HFFc6 (cell line): ENCODE data around the gene CD1D. TPM values are rescaled to one million over a fixed set of nuclear protein-coding genes. Genes with fewer than 3 reads are reported as not detected.

Experiments used
- DNase-seq: peaks from one replicate; pipeline ENCODE4 v3.0.0-alpha.2; 2018
- H3K27ac Mint-ChIP-seq: 2 replicates; pipeline ENCODE4 v1.8.0; 2020; ENCODE audit warnings: mild to moderate bottlenecking, mixed read lengths
- H3K27me3 Mint-ChIP-seq: 2 replicates; pipeline ENCODE4 v1.8.0; 2021; ENCODE audit warnings: mild to moderate bottlenecking, moderate library complexity, mixed read lengths; ENCODE audit not compliant: insufficient read depth
- H3K36me3 Mint-ChIP-seq: 2 replicates; pipeline ENCODE4 v1.8.0; 2021; ENCODE audit warnings: low read depth, mixed read lengths
- H3K4me1 Mint-ChIP-seq: 2 replicates; pipeline ENCODE4 v1.8.0; 2020; ENCODE audit warnings: low read depth, mixed read lengths
- H3K4me3 Mint-ChIP-seq: 2 replicates; pipeline ENCODE4 v1.8.0; 2020; ENCODE audit warnings: mild to moderate bottlenecking, moderate library complexity, mixed read lengths
- H3K9me3 Mint-ChIP-seq: 2 replicates; pipeline ENCODE4 v1.8.0; 2020; ENCODE audit warnings: mild to moderate bottlenecking, mixed read lengths
- total RNA-seq, 6 experiments: library from RNA; stranded (reverse); fragmentation: NEBNext Ultra II Directional; extraction: Animal tissue kit (Norgen Biotek cat#: 25700); gene quantifications; 2 replicates in 1 of 6; 3 replicates in 5 of 6; pipeline ENCODE4 v1.2.3, GENCODE V29; 2021
- TF ChIP-seq, protein P1 (sequence below): fragments of 200-600 bp; sonication (generic); IDR thresholded peaks from 2 replicates; pipeline ENCODE4 v1.5.0; 2021; ENCODE audit warnings: antibody characterized with exemption, mild to moderate bottlenecking

The CD1D gene
- total RNA-seq, 6 experiments from 2014 or later = not detected

DNA sequence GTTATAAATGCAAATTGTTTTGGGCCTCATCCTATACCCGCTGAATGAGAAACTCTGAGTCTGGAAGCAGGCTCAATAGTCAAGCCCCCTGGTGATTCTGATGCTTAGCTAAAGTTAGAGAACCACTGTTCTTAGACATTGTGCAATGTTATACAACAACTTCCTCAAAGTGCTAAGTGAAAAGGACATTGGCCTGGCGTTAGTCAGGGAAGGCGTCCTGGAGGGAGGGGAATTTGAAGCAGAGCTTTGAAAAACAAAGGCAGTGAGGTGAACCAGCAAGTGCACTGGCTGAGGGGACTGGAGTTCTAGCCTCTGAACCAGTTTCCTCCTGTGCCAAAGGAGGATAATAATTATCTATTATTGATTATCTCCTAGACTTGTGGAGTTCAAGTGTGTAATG lies 5.1 kb downstream of the CD1D start:
- H3K36me3 Mint-ChIP-seq = no peaks in the 10 kb centered on the region
- no peak for DNase-seq
- H3K4me3 Mint-ChIP-seq = no peak overlapping the region
- H3K4me1 Mint-ChIP-seq = peaks cover 14% of the 10 kb centered on the region
- TF ChIP-seq, protein P1, sequence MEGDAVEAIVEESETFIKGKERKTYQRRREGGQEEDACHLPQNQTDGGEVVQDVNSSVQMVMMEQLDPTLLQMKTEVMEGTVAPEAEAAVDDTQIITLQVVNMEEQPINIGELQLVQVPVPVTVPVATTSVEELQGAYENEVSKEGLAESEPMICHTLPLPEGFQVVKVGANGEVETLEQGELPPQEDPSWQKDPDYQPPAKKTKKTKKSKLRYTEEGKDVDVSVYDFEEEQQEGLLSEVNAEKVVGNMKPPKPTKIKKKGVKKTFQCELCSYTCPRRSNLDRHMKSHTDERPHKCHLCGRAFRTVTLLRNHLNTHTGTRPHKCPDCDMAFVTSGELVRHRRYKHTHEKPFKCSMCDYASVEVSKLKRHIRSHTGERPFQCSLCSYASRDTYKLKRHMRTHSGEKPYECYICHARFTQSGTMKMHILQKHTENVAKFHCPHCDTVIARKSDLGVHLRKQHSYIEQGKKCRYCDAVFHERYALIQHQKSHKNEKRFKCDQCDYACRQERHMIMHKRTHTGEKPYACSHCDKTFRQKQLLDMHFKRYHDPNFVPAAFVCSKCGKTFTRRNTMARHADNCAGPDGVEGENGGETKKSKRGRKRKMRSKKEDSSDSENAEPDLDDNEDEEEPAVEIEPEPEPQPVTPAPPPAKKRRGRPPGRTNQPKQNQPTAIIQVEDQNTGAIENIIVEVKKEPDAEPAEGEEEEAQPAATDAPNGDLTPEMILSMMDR = no peak
- no peak overlapping the region for H3K27ac Mint-ChIP-seq
- peaks cover 24% of the 10 kb centered on the region for H3K27me3 Mint-ChIP-seq
- H3K9me3 Mint-ChIP-seq = no peaks in the 10 kb centered on the region

DNA sequence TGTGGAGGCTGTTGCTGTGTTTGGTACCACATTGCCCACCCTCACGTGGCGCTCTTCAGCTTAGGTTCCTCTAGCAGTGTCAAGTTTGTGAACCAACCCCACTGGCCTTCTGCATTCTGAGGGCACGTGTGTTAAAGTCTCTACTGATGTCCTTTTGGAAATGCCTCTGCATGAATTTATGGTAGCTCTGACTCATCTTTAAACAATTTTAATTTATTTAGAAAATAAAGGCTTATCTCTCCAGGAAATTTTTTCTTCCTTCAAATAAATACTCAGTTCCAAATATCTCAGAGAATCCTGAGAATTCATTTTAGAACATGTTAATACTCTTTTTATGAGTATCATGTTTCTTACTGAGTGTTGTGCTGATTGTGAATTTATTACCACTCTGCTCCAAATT lies 5.5 kb downstream of the CD1D start:
- DNase-seq = no peak
- Mint-ChIP-seq H3K27ac (no peak overlapping the region), H3K9me3 (no peaks in the 10 kb centered on the region), H3K27me3 (peaks cover 20% of the 10 kb centered on the region), H3K4me3 (no peak overlapping the region), H3K4me1 (peaks cover 10% of the 10 kb centered on the region), H3K36me3 (no peaks in the 10 kb centered on the region)
- TF ChIP-seq, protein P1 = no peak

DNA sequence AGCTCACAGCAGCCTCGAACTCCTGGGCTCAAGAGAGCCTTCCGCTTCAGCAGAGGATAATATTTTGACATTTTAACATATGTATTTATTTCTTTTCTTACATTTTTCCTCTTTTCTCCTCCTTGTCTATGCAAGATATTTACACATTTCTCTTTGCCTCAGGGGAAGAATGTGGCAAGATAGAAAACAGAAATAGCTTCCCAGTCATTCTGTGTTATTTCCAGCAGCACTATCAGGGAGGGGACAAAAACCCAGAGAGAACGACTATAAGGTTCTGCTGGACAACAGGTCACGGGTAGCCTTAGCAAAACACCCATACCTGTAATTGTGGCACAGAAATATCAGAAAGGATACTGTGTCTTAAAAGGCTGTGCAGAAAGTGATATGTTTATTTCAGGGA lies 7.9 kb downstream of the CD1D start:
- Mint-ChIP-seq H3K4me1 (peaks cover 8% of the 10 kb centered on the region), H3K9me3 (no peaks in the 10 kb centered on the region), H3K27ac (no peak overlapping the region), H3K27me3 (peaks cover 5% of the 10 kb centered on the region), H3K36me3 (no peaks in the 10 kb centered on the region), H3K4me3 (no peak overlapping the region)
- DNase-seq = no peak
- TF ChIP-seq, protein P1 = no peak

DNA sequence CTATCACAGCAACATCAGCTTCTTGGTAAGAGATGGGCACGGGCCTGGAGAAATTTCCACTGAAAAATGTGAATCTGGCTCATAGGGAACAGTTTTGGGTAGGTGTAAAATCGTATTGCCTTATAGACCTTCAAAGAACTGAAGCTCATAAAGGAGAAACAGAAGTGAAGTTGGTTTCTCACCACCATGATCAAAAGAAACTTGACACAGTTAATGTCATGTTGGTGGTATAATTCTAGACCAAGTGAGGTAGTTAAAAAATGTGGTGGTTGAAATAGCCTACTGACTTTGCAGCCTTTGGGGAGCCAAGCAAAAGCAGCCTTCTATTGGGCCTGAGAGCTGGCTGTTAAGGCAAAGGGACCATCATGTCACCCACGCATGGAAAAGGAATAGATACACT lies 8.9 kb downstream of the CD1D start:
- peaks cover 3% of the 10 kb centered on the region for H3K27me3 Mint-ChIP-seq
- no peak for DNase-seq
- H3K27ac Mint-ChIP-seq = no peak overlapping the region
- no peaks in the 10 kb centered on the region for H3K36me3 Mint-ChIP-seq
- TF ChIP-seq, protein P1 = no peak
- H3K9me3 Mint-ChIP-seq = no peaks in the 10 kb centered on the region
- H3K4me1 Mint-ChIP-seq = peaks cover 8% of the 10 kb centered on the region
- H3K4me3 Mint-ChIP-seq = no peak overlapping the region

DNA sequence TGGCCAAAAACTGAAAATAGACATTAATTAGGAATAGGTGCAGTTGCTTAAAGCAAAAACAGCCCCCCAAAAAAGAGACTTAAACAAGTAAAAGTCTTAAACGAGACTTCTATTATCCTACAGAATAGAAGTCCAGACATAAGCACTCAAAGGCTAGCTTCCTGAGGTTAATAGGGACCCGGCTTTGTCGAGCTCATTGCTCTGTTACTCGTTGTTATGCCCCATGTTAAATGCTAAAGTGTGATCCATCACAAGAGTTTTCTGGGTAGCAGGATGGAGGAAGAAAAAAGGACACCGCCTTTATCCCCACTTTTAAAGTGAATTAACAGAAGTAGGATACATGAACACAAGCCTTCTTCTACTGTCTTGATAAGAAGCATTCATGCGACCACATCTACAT lies 10.6 kb downstream of the CD1D start:
- Mint-ChIP-seq H3K4me1 (peaks cover 3% of the 10 kb centered on the region), H3K36me3 (no peaks in the 10 kb centered on the region)

More for the DNA sequence above, 10.6 kb downstream of the CD1D start:
- Mint-ChIP-seq H3K27ac (no peak overlapping the region), H3K9me3 (no peaks in the 10 kb centered on the region), H3K27me3 (peaks cover 3% of the 10 kb centered on the region; the same call in 1 of the 2 replicates), H3K4me3 (no peak overlapping the region)
- TF ChIP-seq, protein P1 = no peak
- DNase-seq = no peak
